Right kidney (tissue), 1 donor: ENCODE results near the gene MND1.
"Not testable (repeated sequence)": the region's sequence is repeated elsewhere in the genome, so short reads cannot be mapped to it uniquely, and the experiment has no call there.

Source experiments
- DNase-seq: peaks from one replicate; pipeline ENCODE4 v3.0.0-alpha.2; 2016

Gene MND1

DNA sequence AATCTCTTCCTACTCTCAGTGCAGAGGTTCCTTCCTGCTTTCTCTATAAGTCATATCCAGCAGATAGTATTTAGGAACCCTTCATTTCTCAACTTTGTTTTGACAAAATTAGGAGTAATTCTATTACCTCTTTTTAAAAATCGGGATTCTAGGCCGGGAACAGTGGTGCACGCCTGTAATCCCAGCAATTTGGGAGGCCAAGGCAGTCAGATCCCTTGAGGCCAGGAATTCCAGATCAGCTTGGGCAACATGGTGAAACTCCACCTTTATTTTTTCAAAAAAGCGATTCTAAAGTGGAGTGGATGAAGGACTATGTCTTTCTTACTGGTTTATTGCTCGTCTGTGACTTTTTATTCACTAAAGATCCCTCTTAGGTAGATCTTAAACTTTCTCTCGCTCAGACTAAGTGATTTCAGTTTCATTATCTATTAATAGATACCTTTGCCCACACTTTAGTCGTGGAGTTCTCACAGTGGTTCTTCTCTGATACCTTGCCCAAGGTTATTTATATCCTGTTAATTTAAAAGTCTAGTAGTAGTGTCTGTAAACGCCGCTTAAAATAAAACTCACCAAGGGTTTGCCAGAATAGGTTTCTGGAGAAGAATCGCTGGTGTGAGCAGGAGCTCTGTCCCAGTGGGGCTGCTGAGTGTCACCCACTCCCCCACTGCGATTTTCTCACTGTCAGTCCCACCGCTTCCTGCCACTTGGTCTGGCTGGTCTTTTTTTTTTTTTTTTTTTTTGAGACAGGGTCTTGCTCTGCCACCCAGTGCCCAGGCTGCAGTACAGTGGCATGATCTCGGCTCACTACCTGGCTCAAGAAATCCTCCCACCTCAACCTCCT is 94.6 kb downstream of the MND1 start:
- DNase-seq = no peak

- no peak for DNase-seq
Observed at GRCh38 chr4:153439831-153440230, 95.3 kb downstream of the MND1 start.

GRCh38 chr4:153440475-153440874 is 96.0 kb downstream of the MND1 start:
- no peak for DNase-seq

DNA sequence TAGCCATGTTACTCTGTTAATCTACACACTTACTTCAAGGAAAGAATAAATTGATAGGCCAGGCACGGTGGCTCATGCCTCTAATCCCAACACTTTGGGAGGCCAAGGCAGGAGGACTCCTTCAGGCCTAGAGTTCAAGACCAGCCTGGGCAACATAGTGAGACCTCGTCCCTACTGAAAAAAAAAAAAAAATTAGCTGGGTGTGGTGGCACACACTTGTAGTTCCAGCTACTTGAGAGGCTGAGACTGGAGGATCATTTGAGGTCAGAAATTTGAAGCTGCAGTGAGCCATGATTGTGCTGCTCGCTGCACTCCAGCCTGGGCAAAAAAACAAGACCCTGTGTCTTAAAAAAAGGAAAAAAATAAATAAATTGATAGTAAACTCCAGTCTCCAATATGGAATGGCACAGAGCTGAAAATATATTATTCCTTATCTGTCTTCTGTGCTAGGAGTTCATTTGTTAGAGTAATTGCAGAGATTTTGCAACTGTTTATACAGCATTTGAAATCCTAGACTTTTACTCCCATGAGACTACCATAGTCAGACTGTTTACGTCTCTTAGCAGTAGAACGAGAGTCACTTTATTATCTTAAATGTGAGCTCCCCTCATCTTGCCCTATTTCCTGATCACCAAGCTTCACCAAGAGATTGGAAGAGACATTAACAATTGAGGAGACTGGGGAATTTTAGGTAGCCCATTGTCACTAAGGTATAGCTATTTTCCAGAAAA is 102.9 kb downstream of the MND1 start:
- no peak for DNase-seq

DNA sequence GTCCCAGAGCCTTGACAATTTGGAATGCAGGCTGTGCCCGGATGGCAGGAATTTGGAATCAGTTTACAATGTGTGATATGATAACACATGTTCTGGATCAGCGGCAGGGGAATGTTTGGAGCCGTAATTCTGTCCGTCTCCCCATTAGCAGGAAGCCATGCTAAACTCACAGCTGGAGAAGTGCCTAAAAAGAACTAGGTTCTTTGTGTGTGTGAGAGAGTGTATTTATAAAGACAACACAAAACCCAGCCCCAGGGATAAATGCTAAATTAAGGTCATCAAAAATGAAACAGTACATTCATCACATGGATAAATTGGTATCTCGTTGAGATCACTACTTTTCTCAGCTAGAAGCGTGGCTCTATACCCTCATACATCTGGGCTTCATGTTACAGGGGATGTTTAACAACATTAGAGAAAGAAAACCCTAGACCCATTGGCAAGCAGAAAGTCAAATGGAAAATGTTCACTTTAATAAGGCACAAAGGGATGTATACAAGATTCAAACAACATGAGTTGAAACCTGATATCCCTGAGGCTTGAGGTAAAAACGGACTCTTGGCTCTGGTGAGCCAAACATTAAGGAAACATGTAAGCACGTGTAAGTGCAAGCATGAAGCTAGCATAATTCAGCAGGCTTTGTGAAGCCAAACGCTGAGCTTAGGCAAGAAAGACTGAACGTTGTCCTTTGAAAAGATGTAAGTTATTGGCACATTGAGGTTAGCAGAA is 103.7 kb downstream of the MND1 start:
- peak; percentile 55 for DNase-seq

DNA sequence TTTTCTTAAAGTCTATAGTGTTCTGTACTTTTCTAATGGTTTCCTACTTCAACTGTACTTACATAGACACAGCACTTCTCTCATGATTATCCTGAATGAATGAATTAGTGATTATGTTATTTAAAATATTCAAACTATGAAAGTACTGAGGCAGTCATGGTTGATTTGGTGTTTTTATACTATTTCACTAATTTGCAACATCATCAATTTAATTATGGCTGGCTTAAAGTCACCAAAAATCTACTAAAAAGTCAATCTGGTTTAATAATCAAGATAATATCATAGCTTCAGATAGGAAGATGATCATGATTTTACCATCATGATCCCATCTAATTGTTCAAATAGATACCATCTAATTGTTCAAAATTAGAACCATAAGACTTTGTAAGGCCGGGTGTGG is 104.8 kb downstream of the MND1 start:
- DNase-seq = no peak

- DNase-seq = no peak
Observed at GRCh38 chr4:153450544-153450917, 106.0 kb downstream of the MND1 start.

- DNase-seq = not testable (repeated sequence)
Observed at GRCh38 chr4:153451145-153451544, 106.7 kb downstream of the MND1 start.

GRCh38 chr4:153451911-153452657 is 107.6 kb downstream of the MND1 start:
- DNase-seq = no peak

DNA sequence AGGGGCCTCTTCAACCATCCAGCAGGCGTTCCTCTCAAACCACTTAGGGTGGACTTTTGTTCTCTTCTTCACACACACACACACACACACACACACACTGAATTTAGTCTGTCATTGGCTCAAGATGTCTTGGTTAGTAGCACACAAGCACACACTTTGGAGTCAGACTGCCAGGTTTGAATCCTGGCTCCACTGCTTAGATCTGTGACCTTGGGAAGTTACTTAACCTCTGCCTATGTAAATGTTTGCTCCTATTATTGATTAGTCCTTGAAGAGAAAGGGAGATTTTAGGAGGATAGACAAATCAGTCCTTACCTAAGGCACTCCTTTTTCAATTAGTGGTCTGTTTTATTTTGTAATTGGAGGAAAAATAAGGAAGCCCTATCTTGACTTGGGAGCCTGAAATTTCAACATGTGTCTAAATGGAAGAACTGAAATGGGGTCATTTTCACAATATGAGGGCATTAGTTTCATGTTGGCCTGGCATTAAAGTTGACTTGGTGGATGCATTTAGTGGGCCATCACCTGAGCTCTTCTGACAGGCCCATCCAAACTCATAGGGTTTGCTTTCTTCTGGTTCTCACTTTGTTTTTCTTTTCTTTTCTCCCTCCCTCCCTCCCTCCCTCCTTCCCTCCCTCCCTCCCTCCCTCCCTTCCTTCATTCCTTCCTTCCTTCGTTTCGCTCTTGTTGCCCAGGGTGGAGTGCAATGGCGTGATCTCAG is 108.3 kb downstream of the MND1 start:
- no peak for DNase-seq

DNA sequence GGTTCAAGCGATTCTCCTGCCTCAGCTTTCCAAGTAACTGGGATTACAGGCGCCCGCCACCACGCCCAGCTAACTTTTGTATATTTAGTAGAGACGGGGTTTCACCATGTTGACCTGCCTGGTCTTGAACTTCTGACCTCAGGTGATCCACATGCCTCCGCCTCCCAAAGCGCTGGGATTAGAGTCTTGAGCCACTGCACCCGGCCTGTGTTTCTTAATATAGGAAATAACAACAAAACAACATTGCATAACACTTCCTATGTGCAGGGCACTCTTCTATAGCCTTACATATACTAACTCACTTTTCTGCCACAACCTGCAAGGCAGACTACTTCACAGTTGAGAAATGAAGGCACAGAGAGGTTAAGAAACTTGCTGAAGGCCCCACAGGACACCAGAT is 108.9 kb downstream of the MND1 start:
- DNase-seq = no peak

- DNase-seq = no peak
Observed at GRCh38 chr4:153458969-153459368, 114.5 kb downstream of the MND1 start.

DNA sequence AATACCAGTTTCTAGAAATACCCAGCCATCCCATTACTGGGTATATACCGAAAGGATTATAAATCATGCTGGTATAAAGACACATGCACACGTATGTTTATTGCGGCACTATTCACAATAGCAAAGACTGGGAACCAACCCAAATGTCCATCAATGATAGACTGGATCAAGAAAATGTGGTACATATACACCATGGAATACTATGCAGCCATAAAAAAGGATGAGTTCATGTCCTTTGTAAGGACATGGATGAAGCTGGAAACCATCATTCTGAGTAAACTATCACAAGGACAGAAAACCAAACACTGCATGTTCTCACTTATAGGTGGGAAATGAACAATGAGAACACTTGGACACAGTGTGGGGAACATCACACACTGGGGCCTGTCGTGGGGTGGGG is 117.1 kb downstream of the MND1 start:
- not testable (repeated sequence) for DNase-seq

DNA sequence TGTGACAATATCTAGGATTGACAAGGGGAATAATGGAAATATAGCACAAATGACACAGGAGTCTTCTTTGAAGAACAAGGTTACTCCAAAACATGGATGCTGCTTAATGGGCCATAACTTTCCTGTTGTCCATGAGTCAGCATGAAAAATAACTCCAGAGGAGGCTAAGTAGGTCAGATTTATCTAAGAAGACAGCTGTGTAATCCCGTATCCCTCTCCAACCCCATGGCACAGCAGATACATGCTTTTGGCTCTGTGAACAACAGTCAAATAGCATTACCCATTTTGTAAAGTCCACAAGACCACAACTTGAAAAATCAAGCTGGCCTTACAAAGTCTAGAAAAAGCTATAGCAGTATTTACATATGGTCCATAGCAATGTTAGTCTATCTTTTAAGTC is 119.6 kb downstream of the MND1 start:
- DNase-seq = no peak
